ENCODE data around the gene NIF3L1. TPM values are rescaled to one million over a fixed set of nuclear protein-coding genes. Genes with fewer than 3 reads are reported as not detected.

Gene NIF3L1
- total RNA-seq, 2 donors from 2014 or later: 7.3 to 7.6 TPM

- Histone ChIP-seq H3K4me3 (no peak overlapping the region), H3K27me3 (no peaks in the 10 kb centered on the region), H3K36me3 (replicated peaks in 1 of 2; ENCODE audit: insufficient read depth in 1 of 2, low read depth in 2 of 2) (peaks cover 0 to 27% of the 10 kb centered on the region in 2 donors), H3K4me1 (no peaks in the 10 kb centered on the region), H3K27ac (no peak overlapping the region), H3K9me3 (no peaks in the 10 kb centered on the region)
- intact Hi-C loops (cut with DNase I): no loop called here
- ATAC-seq: no peak
- DNase-seq: no peak
- TF ChIP-seq POLR2A (IDR thresholded peaks at IDR 0.05) (no peak), CTCF (IDR thresholded peaks at IDR 0.05) (no peak)
Measured at GRCh38 chr2:200913654-200914053, 24.5 kb downstream of the NIF3L1 start.

GRCh38 chr2:200922439-200922838 lies 33.3 kb downstream of the NIF3L1 start:
- 83% methylated on average over 6 of the region's 6 CpGs for WGBS, 2 donors
- no peak for DNase-seq
- ATAC-seq: no peak

GRCh38 chr2:200929334-200930249 lies 40.4 kb downstream of the NIF3L1 start:
- no peak for DNase-seq
- Histone ChIP-seq H3K36me3 (replicated peaks in 1 of 2; ENCODE audit: insufficient read depth in 1 of 2, low read depth in 2 of 2) (no peaks in the 10 kb centered on the region), H3K4me1 (peaks cover 11% of the 10 kb centered on the region), H3K9me3 (no peaks in the 10 kb centered on the region), H3K27me3 (no peaks in the 10 kb centered on the region), H3K4me3 (no peak overlapping the region), H3K27ac (no peak overlapping the region)
- WGBS, 2 donors: 88 to 93% methylated on average over 2 of the region's 2 CpGs
- TF ChIP-seq POLR2A (IDR thresholded peaks at IDR 0.05) (no peak), CTCF (IDR thresholded peaks at IDR 0.05) (no peak)
- intact Hi-C loops (cut with DNase I): no loop called here
- no peak for ATAC-seq

More at GRCh38 chr2:200922439-200922838, 33.3 kb downstream of the NIF3L1 start:
- no peak overlapping the region for H3K4me3 ChIP-seq
- no peaks in the 10 kb centered on the region for H3K27me3 ChIP-seq
- no peak overlapping the region for H3K27ac ChIP-seq
- intact Hi-C loops (cut with DNase I): no loop called here
- no peaks in the 10 kb centered on the region for H3K9me3 ChIP-seq
- TF ChIP-seq POLR2A (IDR thresholded peaks at IDR 0.05) (no peak), CTCF (IDR thresholded peaks at IDR 0.05) (no peak)
- H3K4me1 ChIP-seq: no peaks in the 10 kb centered on the region
- H3K36me3 ChIP-seq (replicated peaks in 1 of 2; ENCODE audit: insufficient read depth in 1 of 2, low read depth in 2 of 2): peaks cover 0 to 22% of the 10 kb centered on the region in 2 donors

- TF ChIP-seq CTCF (IDR thresholded peaks at IDR 0.05): no peak
- DNase-seq: no peak
- WGBS, 2 donors: 45 to 49% methylated on average over 3 of the region's 3 CpGs
- H3K27ac ChIP-seq: peak overlapping the region in 1 of 4 donors; percentile 25
- H3K9me3 ChIP-seq: no peaks in the 10 kb centered on the region
- peaks cover 0 to 6% of the 10 kb centered on the region in 2 donors for H3K36me3 ChIP-seq (replicated peaks in 1 of 2; ENCODE audit: insufficient read depth in 1 of 2, low read depth in 2 of 2)
- peaks cover 11% of the 10 kb centered on the region for H3K4me1 ChIP-seq
- intact Hi-C loops (cut with DNase I): no loop called here
- no peak for ATAC-seq
- H3K4me3 ChIP-seq: no peak overlapping the region
- no peaks in the 10 kb centered on the region for H3K27me3 ChIP-seq
Measured at GRCh38 chr2:200930947-200931626, 41.9 kb downstream of the NIF3L1 start.
